ENCODE measurements around the gene SPEN. TPM values are rescaled to one million over a fixed set of nuclear protein-coding genes. Genes with fewer than 3 reads are reported as not detected.
"Not testable (repeated sequence)": the region's sequence is repeated elsewhere in the genome, so short reads cannot be mapped to it uniquely, and the experiment has no call there.

The SPEN gene
- total RNA-seq, 4 donors from 2014 or later: 40.7 to 97.0 (median 57.3) TPM

DNA sequence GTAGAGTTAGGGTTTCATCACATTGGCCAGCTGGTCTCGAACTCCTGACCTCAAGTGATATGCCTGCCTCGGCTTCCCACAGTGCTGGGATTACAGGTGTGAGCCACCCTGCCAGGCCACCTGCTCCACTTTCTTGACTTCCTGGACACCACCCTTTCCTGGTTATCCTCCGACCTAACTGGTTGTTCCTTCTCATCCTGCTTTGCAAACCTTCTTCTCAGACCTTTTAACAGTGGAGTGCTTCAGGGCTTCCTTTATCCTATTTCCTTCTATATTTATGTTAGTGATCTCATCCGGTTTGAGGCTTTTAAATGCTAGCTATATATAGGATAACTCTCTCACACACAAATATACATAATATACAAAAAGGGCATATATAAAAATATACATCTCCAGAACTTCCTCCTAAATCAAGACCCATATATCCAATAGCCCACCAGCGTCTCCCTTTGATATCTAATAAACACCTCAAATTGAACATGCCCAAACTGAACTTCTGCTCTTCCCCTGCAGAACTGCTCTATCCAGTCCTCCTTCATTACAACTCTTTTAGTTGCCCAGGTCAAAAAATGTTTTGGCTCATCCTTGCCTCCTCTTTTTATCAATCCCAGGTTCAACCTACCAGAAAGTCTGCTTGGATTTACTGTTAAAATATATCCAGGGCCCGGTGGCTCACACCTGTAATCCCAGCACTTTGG is 20.5 kb upstream of the SPEN start:
- WGBS, 2 donors: 86 to 91% methylated on average over 6 of the region's 6 CpGs
- no peak overlapping the region for H3K27ac ChIP-seq
- intact Hi-C loops (cut with DNase I): no loop called here

DNA sequence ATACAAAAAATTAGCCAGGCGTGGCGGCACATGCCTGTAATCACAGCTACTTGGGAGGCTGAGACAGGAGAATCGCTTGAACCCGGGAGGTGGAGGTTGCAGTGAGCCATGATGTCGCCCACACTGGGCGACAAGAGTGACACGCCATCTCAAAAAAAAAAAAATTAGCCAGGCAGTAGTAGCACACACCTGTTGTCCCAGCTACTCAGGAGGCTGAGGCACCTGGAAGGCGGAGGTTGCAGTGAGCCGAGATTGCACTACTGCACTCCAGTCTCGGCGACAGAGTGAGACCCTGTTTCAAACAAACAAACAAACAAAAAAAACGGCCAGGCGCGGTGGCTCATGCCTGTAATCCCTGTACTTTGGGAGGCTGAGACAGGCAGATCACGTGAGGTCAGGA is 19.9 kb upstream of the SPEN start:
- H3K4me1 ChIP-seq; DNase-seq; H3K36me3 ChIP-seq; H3K9me3 ChIP-seq; intact Hi-C loops (cut with DNase I); H3K27ac ChIP-seq; H3K27me3 ChIP-seq; H3K4me3 ChIP-seq (replicated peaks in 1 of 3): not testable (repeated sequence)
- 91 to 96% methylated on average over 15 of the region's 15 CpGs for WGBS, 2 donors

More for the DNA sequence above, 20.5 kb upstream of the SPEN start:
- DNase-seq: no peak
- Histone ChIP-seq H3K4me1 (peaks cover 5 to 7% of the 10 kb centered on the region in 2 donors), H3K27me3 (no peaks in the 10 kb centered on the region), H3K4me3 (replicated peaks in 1 of 3) (no peak overlapping the region), H3K9me3 (no peaks in the 10 kb centered on the region), H3K36me3 (no peaks in the 10 kb centered on the region)
- no peak for TF ChIP-seq POLR2A (IDR thresholded peaks at IDR 0.05)
- TF ChIP-seq, protein P1, sequence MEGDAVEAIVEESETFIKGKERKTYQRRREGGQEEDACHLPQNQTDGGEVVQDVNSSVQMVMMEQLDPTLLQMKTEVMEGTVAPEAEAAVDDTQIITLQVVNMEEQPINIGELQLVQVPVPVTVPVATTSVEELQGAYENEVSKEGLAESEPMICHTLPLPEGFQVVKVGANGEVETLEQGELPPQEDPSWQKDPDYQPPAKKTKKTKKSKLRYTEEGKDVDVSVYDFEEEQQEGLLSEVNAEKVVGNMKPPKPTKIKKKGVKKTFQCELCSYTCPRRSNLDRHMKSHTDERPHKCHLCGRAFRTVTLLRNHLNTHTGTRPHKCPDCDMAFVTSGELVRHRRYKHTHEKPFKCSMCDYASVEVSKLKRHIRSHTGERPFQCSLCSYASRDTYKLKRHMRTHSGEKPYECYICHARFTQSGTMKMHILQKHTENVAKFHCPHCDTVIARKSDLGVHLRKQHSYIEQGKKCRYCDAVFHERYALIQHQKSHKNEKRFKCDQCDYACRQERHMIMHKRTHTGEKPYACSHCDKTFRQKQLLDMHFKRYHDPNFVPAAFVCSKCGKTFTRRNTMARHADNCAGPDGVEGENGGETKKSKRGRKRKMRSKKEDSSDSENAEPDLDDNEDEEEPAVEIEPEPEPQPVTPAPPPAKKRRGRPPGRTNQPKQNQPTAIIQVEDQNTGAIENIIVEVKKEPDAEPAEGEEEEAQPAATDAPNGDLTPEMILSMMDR (IDR thresholded peaks at IDR 0.05): no peak

DNA sequence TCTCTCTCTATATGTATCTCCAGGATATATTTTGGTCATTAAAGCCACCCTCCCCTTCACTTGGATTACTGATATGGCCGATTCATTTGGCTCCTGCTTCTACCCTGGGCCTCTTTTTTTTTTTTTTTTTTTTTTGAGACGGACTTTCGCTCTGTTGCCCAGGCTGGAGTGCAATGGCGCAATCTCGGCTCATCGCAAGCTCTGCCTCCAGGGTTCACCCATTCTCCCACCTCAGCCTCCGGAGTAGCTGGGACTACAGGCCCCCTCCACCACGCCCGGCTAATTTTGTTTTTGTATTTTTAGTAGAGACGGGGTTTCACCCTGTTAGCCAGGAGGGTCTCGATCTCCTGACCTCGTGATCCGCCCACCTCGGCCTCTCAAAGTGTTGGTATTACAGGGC is 18.6 kb upstream of the SPEN start:
- H3K27me3 ChIP-seq; H3K36me3 ChIP-seq; DNase-seq; intact Hi-C loops (cut with DNase I); H3K27ac ChIP-seq; H3K4me3 ChIP-seq (replicated peaks in 1 of 3); H3K9me3 ChIP-seq: not testable (repeated sequence)
- peaks cover 14 to 17% of the 10 kb centered on the region in 2 donors for H3K4me1 ChIP-seq
- WGBS, 2 donors: 80 to 84% methylated on average over 14 of the region's 14 CpGs

DNA sequence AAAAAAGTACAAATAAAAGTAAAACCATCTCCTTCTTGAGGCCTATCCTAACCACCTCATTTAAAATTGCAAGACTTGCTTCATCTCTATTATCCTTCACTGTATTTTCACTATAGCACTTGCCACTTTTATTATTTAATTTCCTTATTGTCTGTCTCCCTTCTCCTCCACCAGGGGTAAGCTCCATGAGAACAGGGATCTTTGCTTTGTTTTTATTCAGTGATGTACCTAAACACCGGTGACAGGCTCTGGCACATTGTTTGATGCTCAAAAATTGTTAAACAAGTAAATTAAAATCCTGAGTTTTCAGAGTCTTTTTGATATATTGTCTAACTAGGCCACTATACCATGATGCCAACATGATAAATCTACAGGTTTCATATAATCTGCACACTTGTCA is 17.2 kb upstream of the SPEN start:
- TF ChIP-seq POLR2A (IDR thresholded peaks at IDR 0.05): no peak
- TF ChIP-seq, protein P1 (IDR thresholded peaks at IDR 0.05): no peak
- no peaks in the 10 kb centered on the region for H3K9me3 ChIP-seq
- no peak for DNase-seq
- intact Hi-C loops (cut with DNase I): no loop called here
- peaks cover 14 to 17% of the 10 kb centered on the region in 2 donors for H3K4me1 ChIP-seq
- no peaks in the 10 kb centered on the region for H3K27me3 ChIP-seq
- no peaks in the 10 kb centered on the region for H3K36me3 ChIP-seq
- no peak overlapping the region for H3K27ac ChIP-seq
- WGBS, 2 donors: 74 to 79% methylated on average over 1 of the region's 1 CpG
- no peak overlapping the region for H3K4me3 ChIP-seq (replicated peaks in 1 of 3)

DNA sequence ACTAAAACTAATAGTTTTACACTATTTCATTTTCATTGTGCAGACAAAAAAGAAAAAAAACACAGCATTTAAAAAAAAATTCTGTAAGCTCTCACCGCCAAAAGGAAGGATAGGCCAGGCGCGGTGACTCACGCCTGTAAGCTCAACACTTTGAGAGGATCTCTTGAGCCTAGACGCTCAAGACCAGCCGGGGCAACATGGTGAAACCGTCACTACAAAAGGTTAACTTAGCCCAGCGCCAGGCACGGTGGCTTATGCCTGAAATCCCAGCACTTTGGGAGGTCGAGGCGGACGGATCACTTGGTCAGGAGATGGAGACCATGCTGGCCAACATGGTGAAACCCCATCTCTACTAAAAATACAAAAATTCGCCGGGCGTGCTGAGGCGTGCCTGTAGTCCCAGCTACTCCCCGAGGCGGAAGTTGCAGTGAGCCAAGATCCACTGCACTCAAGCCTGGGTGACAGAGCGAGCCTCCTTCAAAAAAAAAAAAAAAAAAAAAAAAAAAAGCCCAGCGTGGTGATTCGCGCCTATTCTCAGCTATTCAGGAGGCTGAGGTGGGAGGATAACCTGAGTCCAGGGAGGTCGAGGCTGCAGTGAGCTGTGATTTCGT is 14.3 kb upstream of the SPEN start:
- H3K36me3 ChIP-seq: no peaks in the 10 kb centered on the region
- peak overlapping the region in 2 of 3 donors; percentile 100 for H3K27ac ChIP-seq
- no peak overlapping the region for H3K4me3 ChIP-seq (replicated peaks in 1 of 3)
- no peak for TF ChIP-seq POLR2A (IDR thresholded peaks at IDR 0.05)
- TF ChIP-seq, protein P1 (IDR thresholded peaks at IDR 0.05): no peak
- peaks cover 21% of the 10 kb centered on the region in 2 donors for H3K4me1 ChIP-seq
- DNase-seq: peak; percentile 20 to 21
- H3K27me3 ChIP-seq: no peaks in the 10 kb centered on the region
- 75 to 82% methylated on average over 24 of the region's 24 CpGs for WGBS, 2 donors
- intact Hi-C loops (cut with DNase I): no loop called here
- H3K9me3 ChIP-seq: no peaks in the 10 kb centered on the region

DNA sequence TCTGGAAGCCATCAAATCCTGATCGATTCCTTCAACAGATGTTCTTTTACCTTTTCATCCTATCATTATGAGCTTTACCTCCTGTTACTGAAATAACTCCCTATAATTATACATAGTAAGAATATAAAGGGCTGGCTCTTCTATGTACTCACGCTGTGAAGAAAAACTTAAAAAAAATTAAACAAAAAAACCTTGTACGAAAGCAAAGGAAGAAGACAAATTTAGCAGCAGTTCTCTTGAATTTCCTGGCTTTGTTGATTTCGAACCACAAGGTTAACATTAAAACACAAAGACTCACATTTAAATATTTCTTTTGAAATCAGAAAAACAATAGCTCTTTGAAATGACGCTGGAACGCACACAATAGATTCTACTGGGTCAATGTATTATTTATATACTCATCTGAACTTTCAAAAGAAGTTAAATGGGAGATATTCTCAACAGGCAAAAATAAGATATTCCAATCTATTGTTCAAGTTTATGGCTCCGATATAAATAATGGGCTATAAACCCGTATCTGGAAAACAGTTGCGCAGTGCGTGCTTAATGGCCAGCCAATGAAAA is 13.6 kb upstream of the SPEN start:
- Histone ChIP-seq H3K4me1 (peaks cover 21% of the 10 kb centered on the region in 2 donors), H3K27me3 (no peaks in the 10 kb centered on the region), H3K36me3 (no peaks in the 10 kb centered on the region), H3K4me3 (replicated peaks in 1 of 3) (peak overlapping the region; percentile 61 to 77 (median 72)), H3K9me3 (no peaks in the 10 kb centered on the region), H3K27ac (peak overlapping the region; percentile 99 to 100 (median 100))
- DNase-seq: no peak
- WGBS, 2 donors: 3 to 6% methylated on average over 10 of the region's 10 CpGs
- intact Hi-C loops (cut with DNase I): no loop called here
- TF ChIP-seq, protein P1 (IDR thresholded peaks at IDR 0.05): no peak
- no peak for TF ChIP-seq POLR2A (IDR thresholded peaks at IDR 0.05)
